A172 (cell line): ENCODE data around the gene PTBP3. TPM values are rescaled to one million over a fixed set of nuclear protein-coding genes. Genes with fewer than 3 reads are reported as not detected.
"Not testable (repeated sequence)": the region's sequence is repeated elsewhere in the genome, so short reads cannot be mapped to it uniquely, and the experiment has no call there.

Source experiments
- DNase-seq: peaks from one replicate; pipeline ENCODE4 v3.0.0-alpha.2; 2015; ENCODE audit warnings: low spot score
- total RNA-seq: library from RNA; depleted of rRNA; stranded (reverse); fragments of >200 nt; shearing (Covaris generic); gene quantifications from 2 replicates; pipeline ENCODE4 v1.2.3, GENCODE V29; 2014

Gene PTBP3
- total RNA-seq, 1 experiment from 2014 or later = 26.2 TPM

DNA sequence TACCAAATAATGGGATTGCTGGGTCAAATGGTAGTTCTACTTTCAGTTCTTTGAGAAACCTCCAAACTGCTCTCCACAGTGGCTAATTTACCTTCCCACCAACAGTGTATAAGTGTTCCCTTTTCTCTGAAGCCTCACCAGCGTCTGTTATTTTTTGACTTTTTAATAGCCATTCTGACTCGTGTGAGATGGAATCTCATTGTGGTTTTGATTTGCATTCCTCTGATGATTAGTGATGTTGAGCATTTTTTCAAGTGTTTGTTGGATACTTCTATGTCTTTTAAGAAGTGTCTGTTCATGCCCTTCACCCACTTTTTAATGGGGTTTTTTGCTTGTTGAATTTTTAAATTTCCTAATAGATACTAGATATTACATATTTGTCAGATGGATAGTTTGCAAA is 129.9 kb downstream of the PTBP3 start:
- DNase-seq = peak; percentile 55

- DNase-seq = no peak
These were observed 132.7 kb downstream of the PTBP3 start for GRCh38 chr9:112200711-112201110.

DNA sequence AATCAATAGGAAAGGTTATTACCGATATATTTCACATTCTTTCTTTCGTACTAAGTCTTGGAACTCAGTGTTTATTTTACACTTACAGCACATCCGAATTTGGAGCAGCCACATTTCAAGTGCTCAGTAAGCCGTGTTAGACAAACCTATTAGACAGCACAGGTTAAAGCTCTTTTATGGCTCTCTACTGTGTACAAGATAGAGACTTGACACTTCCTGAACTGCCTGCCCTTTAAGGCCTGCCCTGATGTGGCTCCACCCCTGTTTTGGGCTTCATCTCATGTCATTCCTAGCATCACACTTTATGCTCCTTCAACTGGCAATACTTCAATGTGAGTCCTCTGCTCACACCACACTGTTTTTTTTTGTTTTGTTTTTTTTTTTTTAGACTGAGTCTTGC is 134.8 kb downstream of the PTBP3 start:
- no peak for DNase-seq

DNA sequence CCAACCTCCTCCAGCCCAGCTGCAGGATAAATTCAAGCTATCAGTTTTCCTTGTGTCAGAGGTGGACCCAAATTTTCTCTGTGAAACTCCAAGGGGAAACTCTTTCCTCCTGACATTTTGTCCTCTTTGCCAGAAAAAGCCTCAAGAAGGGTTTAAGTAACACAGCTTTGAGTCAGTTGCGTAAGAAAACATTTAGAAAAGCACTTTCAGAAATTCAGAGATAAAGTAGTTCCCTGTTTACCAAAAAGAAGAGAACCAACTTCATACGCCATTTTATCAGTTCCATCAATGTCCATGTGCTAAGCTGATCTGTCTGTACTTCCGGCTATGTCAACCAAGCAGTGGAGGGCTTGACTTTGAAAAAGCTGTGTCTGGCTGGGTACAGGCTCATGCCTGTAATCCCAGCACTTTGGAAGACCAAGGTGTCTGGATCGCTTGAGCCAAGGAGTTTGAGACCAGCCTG is 138.4 kb downstream of the PTBP3 start:
- DNase-seq = no peak

DNA sequence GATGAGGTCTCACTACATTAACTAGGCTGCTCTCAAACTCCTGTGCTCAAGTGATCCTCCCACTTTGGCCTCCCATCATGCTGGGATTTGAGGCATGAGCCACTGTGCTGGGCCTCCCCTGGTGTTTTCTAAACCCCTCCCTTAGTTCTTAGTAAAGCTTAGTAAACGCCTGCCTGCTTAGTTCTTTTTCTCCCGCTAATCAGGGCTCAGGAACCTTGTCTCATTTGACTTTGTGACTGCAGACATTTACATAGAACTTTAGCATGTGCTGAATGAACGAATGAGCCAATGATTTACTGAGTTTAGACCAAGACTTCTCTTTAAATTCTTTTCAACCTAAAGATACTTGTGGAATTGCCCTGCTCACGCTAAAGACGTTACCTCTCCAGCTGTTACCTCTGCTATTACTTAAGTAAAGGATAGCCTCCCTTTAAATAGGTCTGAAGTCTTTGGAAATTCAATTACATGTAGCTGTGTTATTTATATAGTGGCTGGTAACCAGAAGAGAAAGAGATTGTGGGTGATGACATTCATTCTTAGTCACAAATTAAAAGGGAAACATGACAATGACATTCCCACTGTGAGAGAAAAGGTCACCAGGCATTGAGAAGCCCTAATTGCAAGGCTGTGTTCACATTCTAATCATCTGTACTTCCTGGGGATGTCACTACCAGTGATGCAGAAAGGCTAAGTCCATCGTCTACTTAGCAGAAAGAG is 139.7 kb downstream of the PTBP3 start:
- DNase-seq = no peak

DNA sequence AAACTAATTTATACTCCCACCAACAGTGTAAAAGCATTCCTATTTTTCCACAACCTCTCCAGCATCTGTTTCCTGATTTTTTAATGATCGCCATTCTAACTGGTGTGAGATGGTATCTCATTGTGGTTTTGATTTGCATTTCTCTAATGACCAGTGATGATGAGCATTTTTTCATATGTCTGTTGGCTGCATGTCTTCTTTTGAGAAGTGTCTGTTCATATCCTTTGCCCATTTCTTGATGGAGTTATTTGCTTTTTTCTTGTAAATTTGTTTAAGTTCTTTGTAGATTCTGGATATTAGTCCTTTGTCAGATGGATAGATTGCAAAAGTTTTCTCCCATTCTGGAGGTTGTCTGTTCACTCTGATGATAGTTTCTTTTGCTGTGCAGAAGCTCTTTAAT is 143.1 kb downstream of the PTBP3 start:
- DNase-seq = not testable (repeated sequence)

DNA sequence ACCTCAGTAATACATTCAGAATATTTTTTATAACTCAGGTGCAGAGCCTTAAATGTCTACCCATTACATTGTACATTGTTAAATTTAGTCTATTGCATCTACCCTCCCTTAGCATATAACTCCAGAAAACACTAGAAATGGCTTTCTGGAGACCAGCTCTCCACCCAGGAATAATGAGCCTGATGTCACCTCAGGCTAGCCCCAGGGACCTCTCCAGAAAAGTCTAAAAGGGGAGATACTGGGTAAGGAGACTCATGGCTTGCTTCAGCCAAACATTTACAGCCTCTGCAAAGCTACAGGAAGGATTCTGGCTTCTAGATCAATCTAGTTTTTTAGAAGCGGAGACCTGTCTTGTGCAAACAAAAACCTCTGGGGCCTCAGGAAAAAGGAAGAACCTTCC is 144.5 kb downstream of the PTBP3 start:
- DNase-seq = no peak

DNA sequence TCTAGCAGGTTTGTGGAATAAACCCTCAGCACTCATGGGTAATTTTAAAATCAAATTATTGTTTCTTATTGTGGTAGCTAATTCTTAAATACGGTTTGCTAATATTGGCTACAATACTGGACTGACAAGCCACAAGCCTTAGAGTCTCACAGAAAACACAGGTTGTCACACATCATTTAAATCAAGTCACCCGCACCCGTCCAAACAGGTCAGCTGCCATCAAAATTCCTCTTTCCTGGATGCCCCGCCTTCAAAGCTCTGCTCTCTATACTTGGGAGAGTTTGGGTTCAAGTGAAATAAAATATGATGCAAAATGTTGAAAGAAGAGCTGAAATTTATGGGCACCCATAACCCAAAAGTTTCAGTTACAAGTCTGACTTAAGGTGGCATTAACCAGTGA is 146.0 kb downstream of the PTBP3 start:
- no peak for DNase-seq

DNA sequence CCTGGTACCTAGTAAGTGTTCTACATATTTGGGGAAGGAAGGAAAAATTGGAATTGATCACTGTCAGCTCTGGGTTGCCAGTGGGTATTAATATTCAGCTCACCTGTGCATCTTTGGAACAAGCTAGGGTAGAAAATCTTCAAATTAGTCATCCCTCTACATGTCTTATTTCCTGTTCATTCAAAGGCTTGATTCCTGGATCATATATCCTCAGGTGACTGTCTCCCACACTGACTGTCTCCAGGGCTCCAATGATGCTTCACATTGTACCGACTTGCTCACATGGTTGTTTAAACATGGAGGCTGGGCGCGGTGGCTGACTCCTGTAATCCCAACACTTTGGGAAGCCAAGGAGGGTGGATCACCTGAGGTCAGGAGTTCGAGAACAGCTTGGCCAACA is 146.7 kb downstream of the PTBP3 start:
- no peak for DNase-seq

GRCh38 chr9:112184946-112185345 is 148.5 kb downstream of the PTBP3 start:
- DNase-seq = no peak

DNA sequence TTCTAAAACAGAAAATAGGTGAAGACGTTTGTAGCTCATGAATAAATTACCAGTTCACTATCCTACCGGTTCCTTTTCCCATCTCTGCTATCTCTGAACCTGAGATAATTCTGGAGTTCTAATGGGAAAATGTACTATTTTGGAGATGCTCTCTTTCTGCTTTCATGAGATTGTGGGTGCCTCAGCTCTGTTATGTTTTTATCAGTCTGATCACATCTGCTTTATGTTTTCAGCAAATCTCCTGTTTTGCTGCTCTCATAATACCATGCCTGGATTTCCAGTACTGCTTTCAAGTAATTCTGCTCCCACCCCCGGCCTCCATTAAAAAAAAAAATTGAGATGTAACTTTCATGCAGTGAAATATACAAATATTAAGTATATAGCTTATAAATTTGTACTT is 149.2 kb downstream of the PTBP3 start:
- DNase-seq = no peak

- peak; percentile 26 for DNase-seq
These were observed 153.0 kb downstream of the PTBP3 start for GRCh38 chr9:112180387-112180881.

DNA sequence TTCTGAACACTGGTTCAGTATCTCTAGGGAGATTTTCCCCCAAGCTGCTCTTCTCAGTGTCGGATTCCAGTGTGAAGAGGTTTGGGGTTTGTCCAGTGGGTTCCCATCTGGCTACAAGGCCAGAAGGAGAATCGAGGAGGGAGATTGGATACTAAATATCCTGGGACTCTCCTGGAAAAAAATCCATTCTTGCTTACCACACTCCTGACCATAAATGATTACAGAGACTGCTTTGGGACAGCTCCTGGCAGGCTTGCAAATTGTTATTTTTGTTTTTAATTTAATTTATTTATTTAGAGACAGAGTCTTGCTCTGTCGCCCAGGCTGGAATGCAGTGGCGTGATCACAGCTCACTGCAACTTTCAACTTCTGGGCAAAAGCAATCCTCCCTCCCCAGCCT is 153.6 kb downstream of the PTBP3 start:
- DNase-seq = no peak

DNA sequence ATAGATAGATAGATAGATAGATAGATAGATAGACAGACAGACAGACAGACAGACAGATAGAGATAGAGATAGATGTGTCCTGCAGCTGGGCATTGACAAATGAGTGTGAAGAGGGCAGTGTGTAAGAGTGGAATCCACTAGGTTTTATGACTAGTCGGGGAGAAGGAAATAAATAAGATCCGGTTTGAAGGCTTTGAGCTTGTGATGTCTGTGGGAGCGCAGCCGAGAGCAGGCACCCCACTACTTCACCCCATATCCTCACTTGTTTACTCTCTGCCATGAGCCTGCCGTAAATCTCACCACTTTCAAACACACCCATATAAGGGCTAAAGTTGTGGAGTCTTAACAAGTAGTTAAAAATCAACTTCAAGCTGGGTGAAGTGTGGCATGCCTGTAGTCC is 156.9 kb downstream of the PTBP3 start:
- peak; percentile 15 for DNase-seq

GRCh38 chr9:112175796-112176315 is 157.6 kb downstream of the PTBP3 start:
- DNase-seq = no peak

- DNase-seq = no peak
These were observed 158.2 kb downstream of the PTBP3 start, which contains the start of gene SUSD1 for GRCh38 chr9:112174965-112175795. Gene SUSD1, minus strand, starts transcription at chr9:112175297. Its CDS starts 62 bp downstream, at chr9:112175235.

- peak; percentile 47 for DNase-seq
These were observed 159.0 kb downstream of the PTBP3 start for GRCh38 chr9:112174222-112174964.

- no peak for DNase-seq
These were observed 159.8 kb downstream of the PTBP3 start for GRCh38 chr9:112173489-112174221.

DNA sequence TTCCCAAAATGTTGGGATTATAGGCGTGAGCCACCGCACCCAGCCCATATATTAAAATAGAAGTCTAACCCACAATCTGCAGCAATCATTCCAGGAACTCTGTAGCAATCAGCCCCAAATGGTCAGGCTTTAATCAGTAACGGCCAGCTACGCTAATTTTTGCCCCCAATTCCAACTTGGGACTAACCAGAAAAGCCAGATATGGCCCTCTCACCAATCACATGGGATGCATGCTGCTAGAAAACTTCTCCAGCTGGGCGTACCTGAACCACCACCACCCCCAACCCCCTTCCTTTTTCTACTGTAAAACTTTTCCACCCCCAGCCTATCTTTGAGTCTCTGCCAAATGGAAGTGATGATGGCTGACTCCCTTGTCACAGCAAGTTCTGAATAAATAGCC is 162.5 kb downstream of the PTBP3 start:
- DNase-seq = no peak

GRCh38 chr9:112170235-112170634 is 163.2 kb downstream of the PTBP3 start:
- DNase-seq = no peak

DNA sequence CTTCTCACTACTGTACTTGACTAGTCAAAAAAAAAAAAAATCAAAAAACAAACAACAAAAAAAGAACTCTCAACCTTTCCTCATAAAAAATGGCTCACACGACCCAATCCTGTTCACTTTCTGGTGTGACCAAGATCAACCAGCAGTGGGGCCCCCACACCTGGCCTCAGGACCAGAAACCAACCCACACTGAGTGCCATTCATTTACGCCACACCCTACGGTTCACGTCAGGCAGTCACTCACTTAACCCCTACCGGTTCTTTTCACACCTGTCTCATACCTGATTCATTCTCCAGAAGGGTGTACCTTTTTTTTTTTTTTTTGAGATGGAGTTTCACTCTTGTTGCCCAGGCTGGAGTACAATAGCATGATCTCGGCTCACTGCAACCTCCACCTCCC is 164.1 kb downstream of the PTBP3 start:
- DNase-seq = no peak
